Hematopoietic multipotent progenitor cell treated with erythropoietin and hydrocortisone succinate and interleukin-3 and kit ligand, for 8 days (in vitro differentiated cells): ENCODE measurements around the gene CEP63.
"Not testable (repeated sequence)": the region's sequence is repeated elsewhere in the genome, so short reads cannot be mapped to it uniquely, and the experiment has no call there.

Experiments
- DNase-seq: peaks from one replicate; pipeline ENCODE4 v3.0.0-alpha.2; 2015

Gene CEP63

DNA sequence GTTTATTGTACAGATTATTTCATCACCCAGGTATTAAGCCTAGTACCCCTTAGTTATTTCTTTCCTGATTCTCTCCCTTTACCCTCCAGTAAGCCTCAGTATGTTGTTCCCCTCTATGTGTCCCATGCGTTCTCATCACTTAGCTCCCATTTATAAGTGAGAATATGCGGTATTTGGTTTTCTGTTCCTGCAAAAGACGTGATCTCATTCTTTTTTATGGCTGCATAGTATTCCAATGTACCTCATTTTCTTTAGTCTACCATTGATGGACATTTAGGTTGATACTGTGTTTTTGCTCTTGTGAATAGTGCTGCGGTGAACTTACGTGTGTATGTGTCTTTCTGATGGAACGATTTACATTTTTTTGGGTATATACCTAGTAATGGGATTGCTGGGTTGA lies 36.7 kb downstream of the CEP63 start:
- no peak for DNase-seq

DNA sequence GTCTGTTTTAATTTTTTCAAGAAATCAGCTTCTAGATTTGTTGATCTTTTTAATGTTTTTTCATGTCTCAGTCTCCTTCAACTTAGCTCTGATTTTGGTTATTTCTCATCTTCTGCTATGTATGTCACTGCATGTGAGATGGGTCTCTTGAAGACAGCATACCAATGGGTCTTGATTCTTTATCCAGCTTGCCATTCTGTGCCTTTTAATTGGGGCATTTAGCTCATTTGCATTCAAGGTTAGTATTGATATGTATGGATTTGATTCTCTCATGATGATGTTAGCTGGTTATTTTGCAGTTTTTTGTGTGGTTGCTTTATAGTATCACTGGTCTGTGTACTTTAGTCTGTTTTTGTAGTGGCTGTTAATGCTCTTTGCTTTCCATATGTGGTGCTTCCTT lies 39.4 kb downstream of the CEP63 start:
- DNase-seq: no peak

DNA sequence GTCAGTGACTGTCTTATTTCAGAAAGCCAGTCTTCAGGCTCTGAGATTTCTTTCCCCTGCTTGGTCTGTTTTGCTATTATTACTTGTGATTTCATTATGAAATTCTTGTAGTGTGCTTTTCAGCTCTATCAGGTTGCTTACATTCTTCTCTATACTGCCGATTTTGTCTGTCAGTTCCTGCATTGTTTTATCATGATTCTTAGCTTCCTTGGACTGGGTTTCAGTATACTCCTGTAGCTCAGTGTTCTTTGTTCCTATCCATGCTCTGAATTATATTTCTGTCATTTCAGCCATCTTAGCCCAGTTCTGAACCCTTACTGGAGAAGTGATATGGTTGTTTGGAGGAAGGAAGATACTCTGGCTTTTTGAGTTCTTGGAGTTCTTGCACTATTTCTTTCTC lies 40.5 kb downstream of the CEP63 start:
- DNase-seq: no peak

DNA sequence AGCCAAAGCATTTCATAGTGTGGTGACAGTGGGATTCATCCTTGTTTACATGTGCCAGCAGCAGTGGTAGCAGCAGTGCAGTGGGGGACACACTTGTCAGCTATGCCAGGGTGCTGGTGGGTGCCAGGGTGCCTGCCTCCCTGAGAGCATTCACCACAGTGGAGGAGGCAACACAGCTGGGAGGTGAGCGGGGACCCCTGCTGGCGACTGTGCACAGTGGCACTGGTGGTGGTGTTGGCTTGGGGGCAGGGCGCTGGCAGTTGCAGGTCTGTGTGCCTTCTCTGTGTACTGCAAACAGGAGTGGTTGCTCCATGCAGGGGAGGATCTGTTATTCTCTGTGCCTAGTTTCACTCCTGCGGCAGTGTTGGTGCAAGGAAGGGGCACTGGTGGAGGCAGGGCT lies 41.2 kb downstream of the CEP63 start:
- peak; percentile 38 for DNase-seq

DNA sequence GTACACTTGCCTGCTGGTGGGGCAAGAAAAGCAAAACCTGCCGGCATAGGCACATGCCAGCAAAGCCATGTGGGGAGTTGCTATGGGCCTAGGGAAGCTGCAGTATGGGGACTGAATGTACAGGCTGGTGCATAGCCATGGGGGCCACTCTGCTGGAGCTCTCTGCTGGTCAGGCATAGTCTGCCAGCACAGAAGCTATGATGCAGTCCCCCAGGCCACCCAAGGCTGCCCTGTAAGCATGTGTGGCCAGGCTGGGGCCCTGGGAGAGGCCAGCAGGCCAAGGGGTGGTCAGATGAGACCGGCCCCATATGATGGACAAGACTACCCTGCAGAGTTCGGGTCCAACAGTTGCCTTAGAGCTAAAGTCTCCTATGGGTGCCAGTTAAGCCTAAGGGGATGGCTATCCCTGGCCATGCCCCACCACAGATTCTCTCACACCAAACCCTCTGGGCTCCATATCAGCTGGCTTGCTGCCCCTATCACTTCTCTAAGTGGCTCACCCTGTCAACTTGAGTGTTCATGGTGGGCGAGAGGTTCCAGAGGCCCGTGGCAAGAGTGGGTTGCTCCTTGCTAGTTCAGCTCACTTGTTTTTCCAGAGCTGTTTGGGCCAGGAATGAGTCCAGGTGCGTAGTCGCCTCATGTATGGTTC lies 41.8 kb downstream of the CEP63 start:
- DNase-seq: no peak

DNA sequence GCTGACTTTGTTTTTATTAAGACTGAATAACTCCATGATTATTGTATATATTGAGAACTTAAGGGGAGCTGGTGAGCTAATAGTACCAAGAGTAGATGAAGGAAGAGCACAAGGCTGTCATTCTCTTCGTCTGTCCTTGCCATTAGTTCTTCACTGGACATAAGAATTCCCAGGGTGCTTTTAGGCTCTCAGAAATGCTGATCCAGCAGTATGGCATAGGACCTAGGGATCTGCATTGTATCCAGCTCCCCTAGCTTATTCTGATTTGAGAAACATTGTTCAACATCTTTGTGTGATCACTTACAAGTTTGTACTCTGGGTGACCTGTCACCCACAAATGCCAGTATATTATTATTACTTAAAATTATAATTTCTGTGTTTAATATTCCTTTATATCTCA lies 47.6 kb downstream of the CEP63 start:
- no peak for DNase-seq

DNA sequence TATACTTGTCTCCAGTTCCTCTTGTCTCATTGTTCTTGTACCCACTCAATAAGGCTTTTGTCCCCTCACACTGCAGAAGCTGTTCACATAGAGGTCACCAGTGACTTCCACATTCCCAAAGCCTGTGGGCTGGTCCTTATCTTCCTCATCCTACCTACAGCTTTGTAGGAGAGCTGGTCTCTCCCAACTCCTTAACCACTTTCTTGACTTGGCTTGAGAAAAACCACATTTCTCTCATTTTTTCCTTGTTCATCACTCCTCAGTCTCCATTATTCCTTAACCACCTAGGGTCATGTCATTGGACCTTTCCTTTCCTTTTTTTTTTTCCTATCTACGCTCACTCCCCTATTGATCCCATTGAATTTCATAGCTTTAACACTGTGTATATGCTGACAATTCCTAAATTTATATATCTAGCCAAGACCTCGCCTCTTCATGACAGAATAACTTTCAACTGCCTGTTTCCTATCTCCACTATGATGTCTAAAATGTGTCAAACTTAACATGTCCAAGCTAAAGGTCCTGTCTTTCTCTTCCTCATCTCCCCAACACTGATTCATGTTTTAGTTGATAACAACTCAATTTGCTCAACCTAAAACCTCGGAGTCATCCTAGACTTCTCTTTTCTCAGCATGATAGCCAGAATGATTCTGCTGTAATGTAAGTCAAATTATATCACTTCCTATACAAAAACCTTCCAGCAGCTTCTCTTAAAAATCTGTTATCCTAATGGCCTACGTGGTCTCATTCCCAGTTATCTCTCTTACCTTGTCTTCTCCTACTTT lies 49.5 kb downstream of the CEP63 start:
- peak; percentile 6 for DNase-seq

DNA sequence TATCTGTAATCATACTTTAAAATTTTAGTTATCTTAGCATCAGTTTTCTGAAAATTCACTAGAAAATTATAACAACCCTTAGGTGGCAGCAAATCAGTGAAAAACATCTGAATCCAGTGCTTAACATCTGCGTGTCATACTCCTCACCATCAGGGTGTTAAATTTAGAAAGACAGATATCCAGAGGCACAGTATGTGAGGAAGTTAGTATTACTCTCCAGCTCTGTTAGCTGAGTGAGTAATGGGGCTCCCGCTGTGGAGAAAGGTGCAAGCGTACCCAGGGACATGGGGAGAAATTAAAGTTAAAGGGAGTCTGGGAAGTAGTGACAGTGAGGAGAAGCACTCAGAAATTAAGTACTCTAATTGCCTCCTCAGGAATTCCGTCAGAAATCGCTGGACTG lies 50.9 kb downstream of the CEP63 start:
- peak; percentile 12 for DNase-seq

DNA sequence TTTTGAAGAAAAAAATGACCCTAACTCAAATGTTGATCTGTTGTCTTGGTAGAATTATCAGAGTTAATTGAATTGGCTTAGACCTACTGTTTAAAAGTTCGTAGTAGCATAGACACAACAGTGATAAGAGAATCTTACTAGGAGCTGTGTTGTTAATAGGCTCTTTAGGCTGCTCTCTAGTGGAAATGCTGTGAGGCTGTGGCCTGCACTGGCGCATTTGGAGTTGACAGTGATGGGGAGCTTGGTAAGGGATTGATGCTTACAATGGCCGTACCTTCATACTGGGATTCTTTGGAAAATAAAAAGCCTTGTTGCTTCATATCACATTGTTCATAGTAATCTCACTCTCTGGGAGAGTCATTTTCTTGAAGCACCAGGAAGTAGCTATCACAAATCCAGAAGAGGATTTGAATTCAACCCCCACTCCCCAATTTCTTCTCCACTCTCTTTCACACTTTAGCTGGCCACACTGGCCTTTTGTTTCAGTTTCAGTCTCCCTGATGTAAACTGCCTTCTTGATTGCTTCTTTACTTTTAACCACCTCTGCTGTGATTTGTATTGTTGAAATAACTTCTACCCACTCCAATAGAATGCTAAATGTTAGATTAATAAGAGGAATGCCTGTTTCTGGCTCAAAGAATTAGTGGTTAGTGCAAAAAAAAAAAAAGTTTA lies 56.6 kb downstream of the CEP63 start:
- DNase-seq: no peak

DNA sequence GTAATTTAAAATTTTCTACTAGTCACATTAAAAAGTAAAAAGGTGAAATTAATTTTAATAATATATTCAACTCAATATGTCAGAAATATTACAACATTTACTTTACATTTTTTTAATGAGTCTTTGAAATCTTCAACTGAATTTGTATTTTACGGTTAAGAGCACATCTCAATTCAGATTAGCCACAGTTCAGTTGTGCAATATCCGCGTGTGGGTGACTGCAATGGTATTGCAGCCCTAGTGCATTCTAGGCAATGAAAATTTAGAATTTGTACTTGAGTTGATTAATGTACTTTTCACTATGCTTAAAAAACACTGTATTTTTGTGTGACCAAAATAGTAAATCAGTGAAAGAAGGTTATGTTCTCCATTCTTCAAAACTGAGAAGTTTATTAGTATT lies 57.3 kb downstream of the CEP63 start:
- DNase-seq: no peak

DNA sequence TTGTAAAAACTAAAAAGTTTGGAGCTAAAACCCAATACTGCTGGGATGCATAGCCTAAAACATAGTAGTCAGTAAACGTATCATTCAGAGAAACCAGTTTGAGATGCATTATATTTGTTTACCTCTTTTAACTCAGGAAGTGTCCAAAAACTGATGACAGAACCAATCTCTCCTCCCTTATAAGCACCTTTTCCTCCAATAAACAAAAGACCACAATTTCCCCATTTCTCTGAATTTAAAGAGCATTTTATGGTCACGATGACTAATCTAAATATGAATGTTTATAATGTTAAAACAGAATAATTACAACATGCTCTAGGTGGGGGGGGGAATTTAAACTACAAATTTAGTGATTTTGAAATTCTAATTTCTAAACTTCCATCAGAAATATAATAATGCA lies 58.5 kb downstream of the CEP63 start:
- DNase-seq: peak; percentile 13

DNA sequence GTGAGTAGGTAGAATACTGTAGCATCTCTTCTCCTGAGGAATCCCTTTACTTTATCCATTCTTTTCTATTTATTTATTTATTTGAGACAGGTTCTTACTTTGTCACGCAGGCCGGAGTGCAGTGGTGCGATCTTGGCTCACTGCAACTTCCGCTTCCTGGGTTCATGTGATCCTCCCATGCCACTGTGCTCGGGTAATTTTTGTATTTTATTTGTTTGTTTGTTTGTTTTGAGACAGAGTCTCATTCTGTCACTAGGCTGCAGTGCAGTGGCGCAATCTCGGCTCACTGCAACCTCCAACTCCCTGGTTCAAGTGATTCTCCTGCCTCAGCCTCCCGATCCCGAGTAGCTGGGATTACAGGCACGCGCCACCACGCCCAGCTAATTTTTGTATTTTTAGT lies 58.9 kb downstream of the CEP63 start:
- not testable (repeated sequence) for DNase-seq

DNA sequence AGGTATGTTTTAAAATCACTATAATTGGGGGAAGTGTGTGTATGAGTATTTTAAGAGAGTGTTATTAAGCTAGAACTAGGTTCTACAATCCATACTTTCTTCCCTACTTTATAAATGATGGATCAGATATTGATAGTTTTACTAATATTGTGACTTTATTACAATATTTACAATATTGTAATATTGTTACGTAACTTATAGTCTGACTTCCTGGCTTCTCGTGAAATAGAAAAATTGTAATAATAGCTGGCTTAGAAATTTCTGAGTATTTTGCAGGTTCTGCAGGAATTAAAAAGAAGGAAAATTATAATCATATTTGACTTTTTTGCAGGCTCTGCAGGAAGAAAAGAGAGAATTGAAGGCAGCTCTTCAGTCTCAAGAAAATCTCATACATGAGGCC lies 60.0 kb downstream of the CEP63 start:
- DNase-seq: no peak

DNA sequence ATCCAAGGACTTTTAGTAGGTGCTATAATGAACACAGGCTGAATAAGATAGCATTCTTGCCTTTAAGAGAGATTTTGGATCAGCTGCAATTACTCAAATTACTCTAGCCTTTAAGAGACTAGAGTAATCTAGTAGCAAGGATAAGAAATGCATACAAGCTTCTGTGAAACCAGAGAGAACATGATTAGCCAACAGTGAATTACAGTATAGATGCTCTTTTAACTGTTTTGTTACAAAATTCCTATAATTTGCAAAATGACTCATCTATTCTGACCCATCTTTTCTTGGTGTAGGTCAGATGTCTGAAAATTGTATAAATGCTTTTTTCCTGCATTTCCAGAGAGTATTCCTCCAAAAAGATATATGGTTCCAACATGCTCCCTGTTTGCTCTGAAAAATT lies 66.9 kb downstream of the CEP63 start:
- no peak for DNase-seq

DNA sequence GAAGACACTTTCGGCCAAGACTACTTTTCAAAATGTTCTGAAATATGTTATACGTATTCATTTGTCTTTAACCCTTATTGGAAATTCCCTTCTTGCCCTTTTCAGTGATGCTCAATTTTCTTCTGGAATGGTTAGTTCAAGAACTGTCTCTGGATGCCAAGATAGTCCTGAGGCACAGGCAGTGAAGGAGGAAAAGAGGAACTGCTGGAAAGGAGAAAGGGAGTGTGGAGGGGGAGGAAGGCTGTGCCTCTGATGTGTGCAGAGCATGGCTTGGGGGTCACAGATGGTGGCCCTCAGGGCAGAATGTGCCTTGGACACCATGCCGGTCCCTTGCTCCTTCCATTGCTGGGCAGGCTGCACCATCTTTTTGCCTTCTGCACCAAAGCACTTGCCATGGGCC lies 73.7 kb downstream of the CEP63 start:
- no peak for DNase-seq

DNA sequence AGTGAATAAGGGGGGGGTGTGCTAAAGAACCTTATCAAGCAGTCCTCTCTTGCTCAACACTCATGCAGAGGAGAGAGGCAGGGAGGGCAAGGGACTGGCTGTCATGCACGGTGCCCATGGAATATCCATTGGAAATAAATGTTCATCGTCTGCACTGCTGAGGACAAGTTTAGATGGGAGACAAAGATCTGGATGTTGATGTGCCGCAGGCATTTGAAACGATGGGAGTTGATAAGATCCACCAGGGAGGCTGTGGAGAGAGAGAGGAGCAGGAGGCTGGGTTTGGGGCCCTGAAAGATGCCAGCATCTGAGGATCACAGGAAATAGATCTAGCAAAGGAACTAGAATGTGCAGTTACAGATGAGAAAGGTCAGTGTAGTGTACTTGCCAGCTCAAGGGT lies 76.2 kb downstream of the CEP63 start:
- DNase-seq: no peak

DNA sequence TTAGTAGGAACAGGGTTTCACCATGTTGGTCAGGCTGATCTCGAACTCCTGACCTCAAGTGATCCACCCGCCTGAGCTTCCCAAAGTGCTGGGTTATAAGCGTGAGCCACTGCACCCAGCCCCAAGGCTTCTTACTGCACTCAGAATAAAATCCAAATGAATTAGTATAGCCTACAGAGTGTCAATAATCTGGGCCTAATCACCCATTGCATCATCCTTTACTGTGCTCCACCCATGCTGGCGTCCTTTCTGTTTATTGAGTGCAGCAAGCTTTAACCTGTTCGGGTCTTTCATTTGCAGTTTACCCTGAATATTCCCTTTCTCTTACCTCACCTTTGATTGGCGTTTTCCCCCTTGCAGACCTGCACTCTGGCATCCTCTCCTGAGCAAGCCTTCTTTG lies 77.7 kb downstream of the CEP63 start:
- no peak for DNase-seq

DNA sequence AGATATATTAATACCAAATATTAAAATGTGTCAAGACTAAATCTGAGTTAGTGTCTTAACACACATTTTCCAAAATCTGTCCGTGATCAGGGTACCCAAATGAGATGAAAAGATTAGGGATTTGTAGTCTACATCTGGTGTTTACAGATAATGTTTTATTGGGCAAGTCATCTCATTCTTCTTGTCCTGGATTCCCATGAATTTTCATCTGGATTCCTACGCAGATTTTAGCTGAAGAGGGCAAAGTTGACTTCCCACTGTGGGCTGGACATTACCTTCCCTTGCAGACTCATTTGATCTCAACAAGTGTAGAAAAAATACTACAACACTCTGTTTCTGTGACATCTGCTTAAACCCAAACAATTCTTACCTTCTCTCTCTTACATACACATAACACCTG lies 79.1 kb downstream of the CEP63 start:
- no peak for DNase-seq

DNA sequence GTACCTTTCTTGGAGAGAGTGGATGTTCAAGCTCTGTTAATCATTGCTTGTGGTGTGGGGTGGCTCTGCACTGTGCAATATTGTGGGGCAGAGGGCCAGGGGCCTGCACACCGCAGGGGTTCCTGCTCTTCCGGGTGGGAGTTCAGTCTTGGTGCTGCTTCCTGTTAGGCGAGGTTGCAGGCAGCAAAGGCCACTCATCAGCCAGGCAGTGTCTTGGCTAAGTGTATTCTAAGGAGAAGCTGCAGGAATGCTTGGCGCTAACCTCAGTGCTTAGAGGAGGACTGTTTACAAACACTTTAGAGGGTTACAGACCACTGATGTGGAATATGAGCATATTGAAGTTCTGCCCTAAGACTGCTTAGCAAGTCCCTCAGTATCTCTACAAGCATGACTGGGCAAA lies 81.7 kb downstream of the CEP63 start:
- no peak for DNase-seq

DNA sequence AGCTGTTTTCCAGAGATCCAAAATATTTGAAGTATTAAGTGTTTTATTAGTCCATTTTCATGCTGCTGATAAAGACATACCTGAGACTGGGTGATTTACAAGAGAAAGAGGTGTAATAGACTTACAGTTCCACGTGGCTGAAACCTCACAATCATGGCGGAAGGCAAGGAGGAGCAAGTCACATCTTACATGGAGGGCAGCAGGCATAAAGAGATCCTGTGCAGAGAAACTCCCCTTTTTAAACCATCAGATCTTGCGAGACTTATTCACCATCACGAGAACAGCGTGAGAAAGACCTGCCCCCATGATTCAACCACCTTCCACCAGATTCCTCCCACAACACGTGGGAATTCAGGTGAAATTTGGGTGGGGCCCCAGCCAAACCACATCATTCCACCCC lies 82.9 kb downstream of the CEP63 start:
- DNase-seq: no peak

DNA sequence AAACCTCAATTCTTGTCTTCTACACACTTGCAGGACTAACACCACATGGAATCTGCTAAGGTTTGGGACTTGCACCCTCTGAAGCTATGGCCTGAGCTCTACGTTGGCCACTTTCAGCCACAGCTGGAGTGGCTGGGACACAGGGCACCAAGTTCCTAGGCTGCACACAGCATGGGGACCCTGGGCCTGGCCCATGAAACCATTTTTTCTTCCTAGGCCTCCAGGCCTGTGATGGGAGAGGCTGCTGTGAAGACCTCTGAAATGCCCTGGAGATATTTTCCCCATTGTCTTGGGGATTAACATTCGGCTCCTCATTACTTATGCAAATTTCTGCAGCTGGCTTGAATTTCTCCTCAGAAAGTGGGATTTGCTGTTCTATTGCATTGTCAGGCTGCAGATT lies 84.0 kb downstream of the CEP63 start:
- DNase-seq: not testable (repeated sequence)

DNA sequence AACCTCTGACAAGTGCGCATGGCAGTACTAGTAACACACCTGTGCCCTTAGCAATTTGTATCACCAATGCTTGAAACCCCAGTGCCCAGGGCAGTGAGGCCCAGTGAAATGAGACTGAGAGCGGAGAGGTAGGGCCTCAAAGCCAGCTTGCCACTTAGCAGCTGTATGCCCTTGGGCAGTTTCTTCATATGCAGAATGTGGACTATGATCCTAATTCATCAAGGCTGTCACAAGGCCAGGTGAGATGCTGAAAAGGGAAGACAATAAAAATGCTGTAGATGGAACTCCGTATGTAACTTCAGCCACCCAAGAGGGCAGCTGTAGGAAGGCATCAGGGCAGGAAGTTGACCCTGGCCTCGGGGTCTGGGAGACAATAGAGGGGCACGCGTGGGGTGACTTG lies 90.6 kb downstream of the CEP63 start:
- no peak for DNase-seq

DNA sequence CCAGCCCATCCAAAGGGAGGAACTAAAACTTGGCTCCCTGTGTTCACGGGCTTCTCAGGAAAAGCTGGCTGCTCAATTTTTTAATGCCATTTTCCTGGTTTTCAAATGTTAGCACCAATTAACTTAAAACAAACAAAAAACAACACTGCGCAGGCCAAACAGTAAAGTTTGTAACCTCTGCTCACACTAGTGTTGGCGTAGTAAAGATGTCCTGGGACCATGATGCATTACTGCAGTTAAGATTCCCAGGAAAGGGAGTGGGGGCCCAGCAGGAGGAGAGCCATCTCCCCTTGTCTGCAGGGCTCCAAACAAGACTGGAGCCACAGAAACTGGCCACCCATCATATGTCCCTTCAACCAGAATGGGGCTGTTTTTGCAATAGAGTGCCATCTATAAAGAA lies 91.0 kb downstream of the CEP63 start:
- DNase-seq: no peak

DNA sequence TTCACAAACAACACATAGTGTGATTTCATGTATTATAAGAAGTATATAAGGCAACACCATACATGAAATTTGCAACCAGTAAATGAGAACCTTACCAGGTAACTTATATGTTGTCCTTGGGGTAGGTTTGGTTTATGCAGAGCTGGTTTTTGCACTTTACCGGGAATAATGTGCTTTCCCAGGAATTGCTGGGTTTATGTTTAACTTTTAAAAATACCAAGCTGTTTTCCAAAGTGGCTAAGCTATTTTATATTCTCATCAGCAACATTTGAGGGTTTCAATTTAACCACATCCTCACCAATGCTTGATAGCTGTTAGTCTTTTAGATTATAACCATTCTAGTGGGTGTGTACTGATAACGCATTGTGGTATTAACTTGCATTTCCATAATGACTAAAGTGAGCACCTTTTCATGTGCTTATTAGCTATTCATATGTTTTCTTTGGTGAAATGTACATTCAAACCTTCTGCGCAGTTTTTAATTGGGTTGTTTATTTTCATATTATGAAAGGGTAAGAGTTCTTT lies 93.3 kb downstream of the CEP63 start:
- DNase-seq: peak; percentile 39
